ENCODE measurements around the gene RFTN1. TPM values are rescaled to one million over a fixed set of nuclear protein-coding genes. Genes with fewer than 3 reads are reported as not detected.
A peak's percentile ranks its signal among the peaks of the same experiment; 100 is the strongest.

The RFTN1 gene
- total RNA-seq, 1 donor from 2014 or later, result 0.92 TPM

DNA sequence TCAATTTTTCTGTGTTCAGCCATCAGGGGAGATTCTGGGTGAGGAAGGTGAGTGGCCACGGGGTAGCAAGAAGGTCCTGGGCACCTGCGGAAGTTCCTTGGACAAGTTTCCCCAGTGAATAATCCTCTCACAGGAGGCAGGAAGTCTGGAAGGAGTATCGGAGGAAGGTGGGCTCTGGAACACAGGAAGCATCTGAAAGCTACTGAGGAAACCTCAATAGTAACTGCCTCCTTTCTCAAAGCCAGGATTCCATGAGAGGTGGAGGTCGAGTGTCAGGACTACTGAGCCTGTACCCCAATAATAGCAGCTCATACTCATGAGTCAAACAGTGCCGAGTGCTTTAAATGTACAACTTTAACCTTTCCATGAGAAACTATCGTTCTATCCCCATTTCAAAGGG lies 137.6 kb downstream of the RFTN1 start:
- H3K4me3 ChIP-seq, result no peak overlapping the region
- no peak overlapping the region for H3K9ac ChIP-seq
- Mint-ChIP-seq H3K27ac (no peak overlapping the region), H3K4me1 (peaks cover 33% of the 10 kb centered on the region), H3K27me3 (ENCODE audit: insufficient read depth, low read depth) (peaks cover 12% of the 10 kb centered on the region), H3K36me3 (peaks cover 3% of the 10 kb centered on the region), H3K4me3 (no peak overlapping the region), H3K9me3 (peaks cover 8% of the 10 kb centered on the region)
- no peaks in the 10 kb centered on the region for H3K79me2 ChIP-seq (ENCODE audit: low read depth)
- H3K9me3 ChIP-seq (ENCODE audit: low read depth), result no peaks in the 10 kb centered on the region
- no peaks in the 10 kb centered on the region for H3K36me3 ChIP-seq
- no peaks in the 10 kb centered on the region for H4K20me1 ChIP-seq (ENCODE audit: low read depth)
- no peak overlapping the region for H3K4me2 ChIP-seq
- DNase-seq (ENCODE audit: low spot score), result no peak
- peaks cover 22% of the 10 kb centered on the region for H3K4me1 ChIP-seq
- no peaks in the 10 kb centered on the region for H3K27me3 ChIP-seq
- H2AFZ ChIP-seq (replicated peaks), result no peak overlapping the region
- H3K27ac ChIP-seq, result no peak overlapping the region
- no peaks in the 10 kb centered on the region for H3F3A ChIP-seq (ENCODE audit: low read depth)
- TF ChIP-seq EZH2phosphoT487 (IDR thresholded peaks at IDR 0.05) (no peak), EZH2 (IDR thresholded peaks at IDR 0.05) (no peak), CTCF (IDR thresholded peaks at IDR 0.05) (no peak)

DNA sequence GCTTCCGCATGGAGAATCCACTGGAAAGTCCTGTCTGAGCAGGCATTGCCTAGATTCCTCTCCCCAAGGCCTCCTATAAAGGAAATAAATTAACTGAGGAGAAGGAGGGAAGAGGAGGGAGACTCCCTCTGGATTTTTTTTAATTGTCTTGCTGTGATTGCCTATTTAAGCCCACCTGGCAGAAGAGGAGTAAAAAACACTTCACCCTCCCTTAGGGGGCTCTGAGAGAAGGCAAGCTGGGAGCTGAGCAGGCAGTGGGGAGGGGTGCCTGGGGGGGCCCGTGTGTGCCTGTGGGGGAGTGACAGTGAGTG lies 138.6 kb downstream of the RFTN1 start:
- Histone ChIP-seq H3K9ac (no peak overlapping the region), H3K9me3 (ENCODE audit: low read depth) (no peaks in the 10 kb centered on the region), H3K27ac (no peak overlapping the region), H3F3A (ENCODE audit: low read depth) (peaks cover 8% of the 10 kb centered on the region), H3K27me3 (no peaks in the 10 kb centered on the region), H3K4me3 (no peak overlapping the region), H3K4me2 (peak overlapping the region; percentile 38), H3K36me3 (no peaks in the 10 kb centered on the region), H3K4me1 (peaks cover 32% of the 10 kb centered on the region), H2AFZ (replicated peaks) (no peak overlapping the region), H4K20me1 (ENCODE audit: low read depth) (no peaks in the 10 kb centered on the region), H3K79me2 (ENCODE audit: low read depth) (no peaks in the 10 kb centered on the region)
- no peak for DNase-seq (ENCODE audit: low spot score)
- TF ChIP-seq EZH2 (IDR thresholded peaks at IDR 0.05), result no peak
- no peak for TF ChIP-seq CTCF (IDR thresholded peaks at IDR 0.05)
- no peak for TF ChIP-seq EZH2phosphoT487 (IDR thresholded peaks at IDR 0.05)
- Mint-ChIP-seq H3K9me3 (peaks cover 8% of the 10 kb centered on the region), H3K4me1 (peaks cover 41% of the 10 kb centered on the region), H3K4me3 (no peak overlapping the region), H3K27ac (no peak overlapping the region), H3K27me3 (ENCODE audit: insufficient read depth, low read depth) (peaks cover 12% of the 10 kb centered on the region), H3K36me3 (peaks cover 3% of the 10 kb centered on the region)

DNA sequence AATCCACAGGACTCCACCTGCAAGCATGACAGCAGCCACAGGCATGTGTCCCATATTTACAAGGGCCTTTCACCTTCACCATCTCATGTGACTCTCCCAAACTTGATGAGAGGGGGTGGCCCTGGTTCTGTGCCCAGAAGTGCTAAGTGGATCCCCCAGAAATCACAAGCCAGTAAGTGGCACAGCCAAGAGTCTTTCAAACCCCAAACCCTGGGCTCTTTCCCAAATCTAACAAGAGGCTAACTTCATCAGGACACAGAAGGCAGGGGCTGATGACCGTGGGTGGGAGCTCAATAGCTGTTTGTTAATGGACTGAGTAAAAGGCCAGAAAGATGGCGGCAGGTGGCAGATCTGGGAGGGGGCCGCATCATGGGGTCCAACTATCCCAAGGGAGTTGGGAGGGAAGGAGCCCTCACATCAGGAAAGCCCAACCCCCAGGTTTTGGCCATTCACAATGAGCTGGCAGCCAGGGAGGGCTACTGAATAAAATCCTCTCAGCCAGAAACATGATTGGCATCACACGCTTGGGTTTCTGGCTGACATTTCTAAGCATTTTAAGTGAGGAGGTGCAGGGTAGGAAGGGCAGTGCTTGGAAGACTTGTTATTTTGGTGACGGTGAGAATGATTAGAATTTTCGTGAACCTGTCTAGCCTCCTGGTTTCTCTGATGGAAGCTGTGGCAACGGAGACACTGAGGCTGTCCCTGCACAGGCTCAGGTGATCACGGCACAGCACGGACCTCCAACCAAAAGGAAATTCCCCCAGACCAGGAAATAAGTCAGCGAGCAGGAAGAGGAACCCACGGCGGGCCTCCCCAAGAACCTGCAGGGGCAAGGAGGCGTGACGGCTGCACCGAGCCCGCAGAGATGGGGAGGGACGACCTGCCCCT lies 139.2 kb downstream of the RFTN1 start:
- peaks cover 12% of the 10 kb centered on the region for H3K27me3 Mint-ChIP-seq (ENCODE audit: insufficient read depth, low read depth)
- no peak for DNase-seq (ENCODE audit: low spot score)
- Histone ChIP-seq H3K4me3 (no peak overlapping the region), H4K20me1 (ENCODE audit: low read depth) (no peaks in the 10 kb centered on the region), H3K79me2 (ENCODE audit: low read depth) (no peaks in the 10 kb centered on the region), H3K27me3 (no peaks in the 10 kb centered on the region), H3K9me3 (ENCODE audit: low read depth) (no peaks in the 10 kb centered on the region), H2AFZ (replicated peaks) (no peak overlapping the region), H3F3A (ENCODE audit: low read depth) (peaks cover 14% of the 10 kb centered on the region), H3K27ac (no peak overlapping the region), H3K36me3 (no peaks in the 10 kb centered on the region), H3K9ac (no peak overlapping the region), H3K4me2 (peak overlapping the region; percentile 38), H3K4me1 (peaks cover 38% of the 10 kb centered on the region)
- peak overlapping the region; percentile 27 for H3K4me3 Mint-ChIP-seq
- H3K27ac Mint-ChIP-seq, result peak overlapping the region; percentile 95
- no peak for TF ChIP-seq EZH2 (IDR thresholded peaks at IDR 0.05)
- no peak for TF ChIP-seq EZH2phosphoT487 (IDR thresholded peaks at IDR 0.05)
- TF ChIP-seq CTCF (IDR thresholded peaks at IDR 0.05), result no peak
- peaks cover 47% of the 10 kb centered on the region for H3K4me1 Mint-ChIP-seq
- H3K9me3 Mint-ChIP-seq, result peaks cover 8% of the 10 kb centered on the region
- peaks cover 3% of the 10 kb centered on the region for H3K36me3 Mint-ChIP-seq
